GM23338 (cell line): ENCODE results near the gene OXNAD1. TPM values are rescaled to one million over a fixed set of nuclear protein-coding genes. Genes with fewer than 3 reads are reported as not detected.

Source experiments
- ATAC-seq: fragments of 200-7000 bp; cut with Tn5 transposase; 3 replicates; pipeline ENCODE4 v1.9.1; 2020
- DNase-seq: peaks from one replicate; pipeline ENCODE4 v3.0.0-alpha.2; 2015; ENCODE audit warnings: low spot score
- H2AFZ ChIP-seq: fragments of 200-600 bp; sonication (generic); 2 replicates; pipeline ENCODE4 v1.8.0; 2016; ENCODE audit warnings: antibody characterized with exemption, mild to moderate bottlenecking, moderate library complexity
- H3F3A ChIP-seq: fragments of 200-600 bp; sonication (generic); replicated peaks from 2 replicates; pipeline ENCODE4 v1.8.0; 2017; ENCODE audit warnings: antibody characterized with exemption, mixed run types, low read depth
- H3K27ac ChIP-seq: fragments of 200-600 bp; sonication (generic); 2 replicates; pipeline ENCODE4 v1.6.1; 2016; ENCODE audit warnings: low read depth
- H3K27me3 ChIP-seq: fragments of 200-600 bp; sonication (generic); 2 replicates; pipeline ENCODE4 v1.8.0; 2016; ENCODE audit warnings: mild to moderate bottlenecking, mixed run types, moderate library complexity; ENCODE audit not compliant: insufficient read depth
- H3K36me3 ChIP-seq: fragments of 200-600 bp; sonication (generic); 2 replicates; pipeline ENCODE4 v1.8.0; 2016; ENCODE audit warnings: mild to moderate bottlenecking; ENCODE audit not compliant: insufficient read depth
- H3K4me1 ChIP-seq: fragments of 200-600 bp; sonication (generic); 2 replicates; pipeline ENCODE4 v1.8.0; 2016; ENCODE audit warnings: mild to moderate bottlenecking, moderate library complexity; ENCODE audit not compliant: insufficient read depth
- H3K4me2 ChIP-seq: fragments of 200-600 bp; sonication (generic); 2 replicates; pipeline ENCODE4 v1.7.1; 2017; ENCODE audit warnings: mixed run types
- H3K4me3 ChIP-seq: fragments of 200-600 bp; sonication (generic); 2 replicates; pipeline ENCODE4 v1.6.1; 2016; ENCODE audit warnings: mixed run types
- H3K79me2 ChIP-seq: fragments of 200-600 bp; sonication (generic); replicated peaks from 2 replicates; pipeline ENCODE4 v1.8.0; 2017; ENCODE audit warnings: mild to moderate bottlenecking; ENCODE audit not compliant: insufficient read depth
- H3K9me2 ChIP-seq: fragments of 200-600 bp; sonication (generic); 2 replicates; pipeline ENCODE4 v1.8.0; 2017; ENCODE audit not compliant: insufficient read depth
- H4K20me1 ChIP-seq: fragments of 200-600 bp; sonication (generic); replicated peaks from 2 replicates; pipeline ENCODE4 v1.8.0; 2017; ENCODE audit warnings: mild to moderate bottlenecking; ENCODE audit not compliant: insufficient read depth
- H3K27ac Mint-ChIP-seq: 2 replicates; pipeline ENCODE4 v1.8.0; 2020; ENCODE audit warnings: inconsistent platforms, mild to moderate bottlenecking, moderate library complexity, mixed read lengths
- H3K27me3 Mint-ChIP-seq: 3 replicates; pipeline ENCODE4 v1.8.0; 2022; ENCODE audit warnings: low read depth, mild to moderate bottlenecking, moderate library complexity, mixed read lengths, inconsistent platforms; ENCODE audit not compliant: insufficient read depth, poor library complexity
- H3K36me3 Mint-ChIP-seq: 3 replicates; pipeline ENCODE4 v1.8.0; 2021; ENCODE audit warnings: low read depth, mild to moderate bottlenecking, inconsistent platforms, moderate library complexity, mixed read lengths
- H3K4me1 Mint-ChIP-seq: 3 replicates; pipeline ENCODE4 v1.8.0; 2020; ENCODE audit warnings: mild to moderate bottlenecking, inconsistent platforms, mixed read lengths
- H3K4me3 Mint-ChIP-seq: 3 replicates; pipeline ENCODE4 v1.8.0; 2021; ENCODE audit warnings: moderate library complexity, mild to moderate bottlenecking, inconsistent platforms, mixed read lengths
- H3K9me3 Mint-ChIP-seq: 3 replicates; pipeline ENCODE4 v1.8.0; 2020; ENCODE audit warnings: moderate library complexity, mild to moderate bottlenecking, inconsistent platforms, mixed read lengths
- EZH2 ChIP-seq: fragments of 200-600 bp; sonication (generic); IDR thresholded peaks from one replicate; pipeline ENCODE4 v1.8.0; 2017; ENCODE audit warnings: antibody characterized with exemption, mild to moderate bottlenecking, low read depth; ENCODE audit not compliant: unreplicated experiment
- EZH2phosphoT487 ChIP-seq: fragments of 200-600 bp; sonication (generic); IDR thresholded peaks from one replicate; pipeline ENCODE4 v1.8.1; 2018; ENCODE audit warnings: antibody characterized with exemption; ENCODE audit not compliant: unreplicated experiment
- NANOG ChIP-seq: IDR thresholded peaks from 2 replicates; pipeline ENCODE4 v1.6.1; 2016; ENCODE audit warnings: antibody characterized with exemption, borderline replicate concordance
- POLR2AphosphoS5 ChIP-seq: IDR thresholded peaks from 2 replicates; pipeline ENCODE4 v1.6.1; 2016; ENCODE audit warnings: antibody characterized with exemption, low read depth
- REST ChIP-seq: IDR thresholded peaks from one replicate; pipeline ENCODE4 v1.6.1; 2018; ENCODE audit warnings: antibody characterized with exemption; ENCODE audit not compliant: unreplicated experiment
- STAT1 ChIP-seq: IDR thresholded peaks from one replicate; pipeline ENCODE4 v1.6.1; 2016; ENCODE audit warnings: antibody characterized with exemption; ENCODE audit not compliant: unreplicated experiment
- ZNF462 ChIP-seq: fragments of 250-450 bp; sonication (Bioruptor Pico); IDR thresholded peaks from 2 replicates; pipeline ENCODE4 v1.5.0; 2020; ENCODE audit warnings: mild to moderate bottlenecking, moderate library complexity
- polyA plus RNA-seq: library from polyadenylated mRNA; unstranded; fragments of >200 nt; fragmentation: Nextera tagmentation; extraction: Ambion mirVana; gene quantifications from 2 replicates; pipeline ENCODE4 v1.2.1, GENCODE V29; 2016
- total RNA-seq: library from RNA; depleted of rRNA; stranded (reverse); fragments of >200 nt; shearing (Covaris generic); gene quantifications from 2 replicates; pipeline ENCODE4 v1.2.3, GENCODE V29; 2014
- TF ChIP-seq, protein P1 (sequence below): IDR thresholded peaks from 2 replicates; pipeline ENCODE4 v1.6.1; 2016; ENCODE audit warnings: antibody characterized with exemption

OXNAD1 gene
- total and polyA plus RNA-seq, 2 experiments from 2014 or later = 22.9 to 34.2 TPM

GRCh38 chr3:16252243-16252978 lies 12.6 kb upstream of the OXNAD1 start:
- no peak for DNase-seq
- no peaks in the 10 kb centered on the region for H3K36me3 Mint-ChIP-seq
- Histone ChIP-seq H3K79me2 (no peaks in the 10 kb centered on the region), H3K36me3 (no peaks in the 10 kb centered on the region), H2AFZ (no peak overlapping the region), H3K4me2 (no peak overlapping the region), H3K4me3 (no peak overlapping the region), H3K4me1 (no peaks in the 10 kb centered on the region), H4K20me1 (no peaks in the 10 kb centered on the region; the same call in 1 of the 2 replicates), H3F3A (no peaks in the 10 kb centered on the region), H3K9me2 (no peaks in the 10 kb centered on the region), H3K27me3 (no peaks in the 10 kb centered on the region), H3K27ac (no peak overlapping the region)
- peaks cover 6% of the 10 kb centered on the region for H3K27me3 Mint-ChIP-seq
- ATAC-seq = no peak
- peaks cover 4% of the 10 kb centered on the region; the same call in 2 of the 3 replicates for H3K4me1 Mint-ChIP-seq
- H3K9me3 Mint-ChIP-seq = no peaks in the 10 kb centered on the region
- no peak overlapping the region for H3K4me3 Mint-ChIP-seq
- TF ChIP-seq STAT1 = no peak
- TF ChIP-seq REST = no peak
- no peak for TF ChIP-seq EZH2
- TF ChIP-seq, protein P1, sequence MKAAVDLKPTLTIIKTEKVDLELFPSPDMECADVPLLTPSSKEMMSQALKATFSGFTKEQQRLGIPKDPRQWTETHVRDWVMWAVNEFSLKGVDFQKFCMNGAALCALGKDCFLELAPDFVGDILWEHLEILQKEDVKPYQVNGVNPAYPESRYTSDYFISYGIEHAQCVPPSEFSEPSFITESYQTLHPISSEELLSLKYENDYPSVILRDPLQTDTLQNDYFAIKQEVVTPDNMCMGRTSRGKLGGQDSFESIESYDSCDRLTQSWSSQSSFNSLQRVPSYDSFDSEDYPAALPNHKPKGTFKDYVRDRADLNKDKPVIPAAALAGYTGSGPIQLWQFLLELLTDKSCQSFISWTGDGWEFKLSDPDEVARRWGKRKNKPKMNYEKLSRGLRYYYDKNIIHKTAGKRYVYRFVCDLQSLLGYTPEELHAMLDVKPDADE = no peak
- TF ChIP-seq POLR2AphosphoS5 = no peak
- TF ChIP-seq EZH2phosphoT487 = no peak
- no peak for TF ChIP-seq ZNF462 (CRISPR knock-in tag)
- TF ChIP-seq NANOG = no peak
- no peak overlapping the region for H3K27ac Mint-ChIP-seq
